Measurements from ENCODE around the gene KIAA0232.

The KIAA0232 gene

GRCh38 chr4:6782147-6782845, at the start of gene KIAA0232:
KIAA0232 (plus strand) TSS chr4:6782727; CDS start chr4:6824454, 41,727 bp downstream.
- TF ChIP-seq CTCF (IDR thresholded peaks at IDR 0.05): no peak

- no peak for TF ChIP-seq CTCF (IDR thresholded peaks at IDR 0.05)
Observed at GRCh38 chr4:6733358-6734164, 49.0 kb upstream of the KIAA0232 start.

GRCh38 chr4:6734165-6734786, 48.3 kb upstream of the KIAA0232 start:
- no peak for TF ChIP-seq CTCF (IDR thresholded peaks at IDR 0.05)

- no peak for TF ChIP-seq CTCF (IDR thresholded peaks at IDR 0.05)
Observed at GRCh38 chr4:6739920-6740319, 42.6 kb upstream of the KIAA0232 start.

GRCh38 chr4:6740347-6740746, 42.2 kb upstream of the KIAA0232 start:
- no peak for TF ChIP-seq CTCF (IDR thresholded peaks at IDR 0.05)

GRCh38 chr4:6742507-6742906, 40.0 kb upstream of the KIAA0232 start:
- no peak for TF ChIP-seq CTCF (IDR thresholded peaks at IDR 0.05)

GRCh38 chr4:6742989-6743388, 39.5 kb upstream of the KIAA0232 start:
- TF ChIP-seq CTCF (IDR thresholded peaks at IDR 0.05): no peak

Data from LNCAP (cell line).